GM11168 (cell line): ENCODE data around the gene ANKS1B.

Experiments used
- in situ Hi-C: fragments of 300-500 bp; cut with MboI; formaldehyde crosslinking; loops from one replicate; pipeline ENCODE4 v1.12.0; 2022; ENCODE audit warnings: low sequenced_read_pairs; ENCODE audit not compliant: unreplicated experiment

ANKS1B gene

GRCh38 chr12:98819821-98820404 is 1164.8 kb downstream of the ANKS1B start:
- in situ Hi-C loops = no loop called here

- in situ Hi-C loops = no loop called here
These were observed 1165.7 kb downstream of the ANKS1B start for GRCh38 chr12:98819071-98819470.

GRCh38 chr12:98818239-98818638 is 1166.5 kb downstream of the ANKS1B start:
- in situ Hi-C loops = no loop called here

- in situ Hi-C loops = no loop called here
These were observed 1167.0 kb downstream of the ANKS1B start for GRCh38 chr12:98817742-98818141.

GRCh38 chr12:98816720-98817119 is 1168.0 kb downstream of the ANKS1B start:
- in situ Hi-C loops = no loop called here

- in situ Hi-C loops = no loop called here
These were observed 1170.5 kb downstream of the ANKS1B start for GRCh38 chr12:98814254-98814653.

GRCh38 chr12:98812225-98812624 is 1172.5 kb downstream of the ANKS1B start:
- in situ Hi-C loops = no loop called here

- in situ Hi-C loops = no loop called here
These were observed 1176.4 kb downstream of the ANKS1B start for GRCh38 chr12:98808243-98808875.

GRCh38 chr12:98807187-98807586 is 1177.5 kb downstream of the ANKS1B start:
- in situ Hi-C loops = no loop called here

GRCh38 chr12:98803468-98804209 is 1181.1 kb downstream of the ANKS1B start:
- in situ Hi-C loops = no loop called here

GRCh38 chr12:98799822-98800221 is 1184.9 kb downstream of the ANKS1B start:
- in situ Hi-C loops = no loop called here

GRCh38 chr12:98799146-98799810 is 1185.5 kb downstream of the ANKS1B start:
- in situ Hi-C loops = no loop called here

GRCh38 chr12:98797200-98797599 is 1187.5 kb downstream of the ANKS1B start:
- in situ Hi-C loops = no loop called here

- in situ Hi-C loops = no loop called here
These were observed 1188.0 kb downstream of the ANKS1B start for GRCh38 chr12:98796745-98797144.

- in situ Hi-C loops = no loop called here
These were observed 1191.6 kb downstream of the ANKS1B start for GRCh38 chr12:98793121-98793520.

- in situ Hi-C loops = no loop called here
These were observed 1193.3 kb downstream of the ANKS1B start for GRCh38 chr12:98791406-98791805.

GRCh38 chr12:98788396-98788795 is 1196.3 kb downstream of the ANKS1B start:
- in situ Hi-C loops = no loop called here

- in situ Hi-C loops = no loop called here
These were observed 1198.1 kb downstream of the ANKS1B start for GRCh38 chr12:98786653-98787052.

- in situ Hi-C loops = no loop called here
These were observed 1201.3 kb downstream of the ANKS1B start for GRCh38 chr12:98783420-98783819.

GRCh38 chr12:98780261-98780660 is 1204.5 kb downstream of the ANKS1B start:
- in situ Hi-C loops = no loop called here

GRCh38 chr12:98772818-98773217 is 1211.9 kb downstream of the ANKS1B start:
- in situ Hi-C loops = no loop called here
